Fibroblast of skin of right quadriceps (primary cell): ENCODE data around the gene GAS7.

Experiments used
- DNase-seq: peaks from one replicate; pipeline ENCODE4 v3.0.0-alpha.2; 2013

The GAS7 gene

GRCh38 chr17:10200016-10200415, 1.6 kb upstream of the GAS7 start:
- no peak for DNase-seq

GRCh38 chr17:10197721-10198508, 491 bp downstream of the GAS7 start:
- DNase-seq: no peak

GRCh38 chr17:10197362-10197720, 1.1 kb downstream of the GAS7 start:
- no peak for DNase-seq

GRCh38 chr17:10196941-10197340, 1.5 kb downstream of the GAS7 start:
- no peak for DNase-seq

GRCh38 chr17:10196384-10196895, 2.0 kb downstream of the GAS7 start:
- DNase-seq: no peak

GRCh38 chr17:10195090-10195805, 3.2 kb downstream of the GAS7 start:
- DNase-seq: no peak

GRCh38 chr17:10193632-10194031, 4.8 kb downstream of the GAS7 start:
- DNase-seq: no peak

GRCh38 chr17:10192972-10193371, 5.4 kb downstream of the GAS7 start:
- DNase-seq: peak; percentile 85

GRCh38 chr17:10192461-10192860, 5.9 kb downstream of the GAS7 start:
- DNase-seq: no peak

GRCh38 chr17:10187456-10187855, 10.9 kb downstream of the GAS7 start:
- no peak for DNase-seq

GRCh38 chr17:10186771-10187410, 11.5 kb downstream of the GAS7 start:
- no peak for DNase-seq

- no peak for DNase-seq
Measured at GRCh38 chr17:10183931-10184930, 14.2 kb downstream of the GAS7 start.

- no peak for DNase-seq
Measured at GRCh38 chr17:10182785-10183184, 15.6 kb downstream of the GAS7 start.

- peak; percentile 90 for DNase-seq
Measured at GRCh38 chr17:10178506-10178991, 19.9 kb downstream of the GAS7 start.

GRCh38 chr17:10177913-10178505, 20.4 kb downstream of the GAS7 start:
- peak; percentile 98 for DNase-seq

GRCh38 chr17:10177131-10177912, 21.1 kb downstream of the GAS7 start:
- no peak for DNase-seq

- no peak for DNase-seq
Measured at GRCh38 chr17:10173913-10174312, 24.5 kb downstream of the GAS7 start.

- DNase-seq: no peak
Measured at GRCh38 chr17:10172778-10173177, 25.6 kb downstream of the GAS7 start.

- peak; percentile 63 for DNase-seq
Measured at GRCh38 chr17:10172241-10172741, 26.1 kb downstream of the GAS7 start.

- DNase-seq: peak; percentile 69
Measured at GRCh38 chr17:10171581-10171981, 26.8 kb downstream of the GAS7 start.

- DNase-seq: peak; percentile 49
Measured at GRCh38 chr17:10171122-10171571, 27.3 kb downstream of the GAS7 start.
